Prostate gland (tissue), 2 donors: ENCODE data around the gene CNTN4. TPM values are rescaled to one million over a fixed set of nuclear protein-coding genes. Genes with fewer than 3 reads are reported as not detected.

Experiments used
- DNase-seq: peaks from one replicate; pipeline ENCODE4 v3.0.0-alpha.2; 2019; ENCODE audit warnings: low spot score
- H3K27ac ChIP-seq, 2 donors: fragments of 200-600 bp; sonication (generic); 2 replicates each; pipeline ENCODE4 v1.5.1; 2017 to 2019
- H3K27me3 ChIP-seq: fragments of 200-600 bp; sonication (generic); replicated peaks from 2 replicates; pipeline ENCODE4 v1.5.1; 2019; ENCODE audit not compliant: insufficient read depth
- H3K36me3 ChIP-seq, 2 donors: fragments of 200-600 bp; sonication (generic); 1 replicate in 1 of 2; 2 replicates in 1 of 2; pipeline versions ENCODE4 v1.5.1 to v1.8.1; 2017 to 2019
- H3K4me1 ChIP-seq: fragments of 200-600 bp; sonication (generic); replicated peaks from 2 replicates; pipeline ENCODE4 v1.5.1; 2019
- H3K4me3 ChIP-seq, 2 donors: fragments of 200-600 bp; sonication (generic); 2 replicates each; pipeline ENCODE4 v1.5.1; 2017 to 2019
- H3K9me3 ChIP-seq: fragments of 200-600 bp; sonication (generic); 2 replicates; pipeline ENCODE4 v1.5.1; 2017
- POLR2A ChIP-seq: fragments of 450-650 bp; IDR thresholded peaks from one replicate; pipeline ENCODE4 v1.6.1; 2016; ENCODE audit warnings: antibody characterized with exemption, mild to moderate bottlenecking
- POLR2AphosphoS5 ChIP-seq: sonication (generic); formaldehyde crosslinking; IDR thresholded peaks from one replicate; pipeline ENCODE4 v1.6.1; 2017; ENCODE audit warnings: antibody characterized with exemption
- WGBS: methylation state at CpG from one replicate; pipeline ENCODE4 v1.1.5; 2018; 5-methylcytosine and 5-hydroxymethylcytosine counted together
- intact Hi-C: fragments of 100-400 bp; cut with DNase I; formaldehyde crosslinking; loops from one replicate; pipeline ENCODE4 v1.14.2; 2022
- total RNA-seq, 2 donors: library from RNA; depleted of rRNA; stranded (reverse); fragments of >200 nt; gene quantifications; one replicate each; pipeline ENCODE4 v1.1.0, GENCODE V29; 2016
- TF ChIP-seq, protein P1 (sequence below), 4 experiments: fragments of 200-600 bp in 2 of 4; fragments of 450-650 bp in 2 of 4; sonication (generic) in 2 of 4; IDR thresholded peaks; 1 replicate in 3 of 4; 2 replicates in 1 of 4; pipeline ENCODE4 v1.5.1; 2016 to 2019; ENCODE audit warnings: antibody characterized with exemption in 4 of 4, mild to moderate bottlenecking in 2 of 4, moderate library complexity in 2 of 4

Gene CNTN4
- total RNA-seq, 2 donors from 2014 or later = 1.5 to 5.7 TPM

DNA sequence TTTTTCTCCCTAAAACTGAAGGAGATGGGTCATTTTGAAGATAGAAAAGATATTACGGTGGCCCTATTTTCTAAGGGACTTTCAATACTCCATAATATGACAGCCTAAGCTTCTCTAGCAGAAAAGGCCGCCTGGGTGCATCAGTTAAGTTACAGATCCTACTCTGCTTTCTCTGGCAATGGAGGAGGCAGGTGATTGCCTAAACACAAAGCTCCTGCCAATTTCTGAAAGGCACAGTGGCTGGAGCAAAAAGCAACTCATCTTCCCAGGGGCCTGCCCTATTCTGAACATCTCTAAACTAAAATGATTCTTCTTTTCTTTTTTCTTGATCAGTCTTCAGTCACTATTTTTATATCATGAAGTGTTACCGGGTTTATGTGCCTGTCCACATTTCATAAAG lies 276.7 kb downstream of the CNTN4 start:
- 75% methylated on average over 3 of the region's 3 CpGs for WGBS
- Histone ChIP-seq H3K27ac (no peak overlapping the region), H3K4me3 (no peak overlapping the region), H3K27me3 (no peaks in the 10 kb centered on the region), H3K36me3 (no peaks in the 10 kb centered on the region), H3K4me1 (no peaks in the 10 kb centered on the region), H3K9me3 (no peaks in the 10 kb centered on the region)
- TF ChIP-seq POLR2AphosphoS5 (no peak), POLR2A (no peak)
- TF ChIP-seq, protein P1, sequence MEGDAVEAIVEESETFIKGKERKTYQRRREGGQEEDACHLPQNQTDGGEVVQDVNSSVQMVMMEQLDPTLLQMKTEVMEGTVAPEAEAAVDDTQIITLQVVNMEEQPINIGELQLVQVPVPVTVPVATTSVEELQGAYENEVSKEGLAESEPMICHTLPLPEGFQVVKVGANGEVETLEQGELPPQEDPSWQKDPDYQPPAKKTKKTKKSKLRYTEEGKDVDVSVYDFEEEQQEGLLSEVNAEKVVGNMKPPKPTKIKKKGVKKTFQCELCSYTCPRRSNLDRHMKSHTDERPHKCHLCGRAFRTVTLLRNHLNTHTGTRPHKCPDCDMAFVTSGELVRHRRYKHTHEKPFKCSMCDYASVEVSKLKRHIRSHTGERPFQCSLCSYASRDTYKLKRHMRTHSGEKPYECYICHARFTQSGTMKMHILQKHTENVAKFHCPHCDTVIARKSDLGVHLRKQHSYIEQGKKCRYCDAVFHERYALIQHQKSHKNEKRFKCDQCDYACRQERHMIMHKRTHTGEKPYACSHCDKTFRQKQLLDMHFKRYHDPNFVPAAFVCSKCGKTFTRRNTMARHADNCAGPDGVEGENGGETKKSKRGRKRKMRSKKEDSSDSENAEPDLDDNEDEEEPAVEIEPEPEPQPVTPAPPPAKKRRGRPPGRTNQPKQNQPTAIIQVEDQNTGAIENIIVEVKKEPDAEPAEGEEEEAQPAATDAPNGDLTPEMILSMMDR (IDR thresholded peaks at IDR 0.05) = no peak
- intact Hi-C loops = no loop called here
- DNase-seq = no peak

DNA sequence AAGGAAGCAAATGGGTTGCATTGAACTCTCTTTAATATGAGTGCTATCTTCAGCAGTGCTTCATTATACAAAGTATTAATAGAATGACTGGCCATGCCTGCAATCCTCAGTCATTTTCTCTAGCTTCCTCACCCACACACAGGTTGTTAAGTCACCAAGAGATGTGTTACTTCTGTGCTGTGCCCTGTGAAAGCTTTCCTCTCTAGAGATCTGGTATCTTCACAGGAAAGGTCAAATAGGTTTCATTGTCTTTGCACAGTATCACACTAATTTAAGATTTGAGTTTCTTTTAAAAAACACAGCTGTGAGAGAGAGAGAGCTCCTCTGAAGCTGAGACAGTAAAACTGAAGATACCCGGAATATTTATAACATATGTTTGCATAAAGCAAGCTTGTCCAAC lies 278.6 kb downstream of the CNTN4 start:
- TF ChIP-seq, protein P1 (IDR thresholded peaks at IDR 0.05) = no peak
- TF ChIP-seq POLR2A (no peak), POLR2AphosphoS5 (no peak)
- H3K9me3 ChIP-seq = no peaks in the 10 kb centered on the region
- no peaks in the 10 kb centered on the region for H3K4me1 ChIP-seq
- no peak overlapping the region for H3K4me3 ChIP-seq
- 24% methylated on average over 1 of the region's 1 CpG for WGBS
- intact Hi-C loops = no loop called here
- H3K27ac ChIP-seq = no peak overlapping the region
- H3K36me3 ChIP-seq = no peaks in the 10 kb centered on the region
- no peaks in the 10 kb centered on the region for H3K27me3 ChIP-seq
- DNase-seq = no peak

GRCh38 chr3:2390926-2391532 lies 292.4 kb downstream of the CNTN4 start:
- Histone ChIP-seq H3K4me1 (no peaks in the 10 kb centered on the region), H3K27me3 (no peaks in the 10 kb centered on the region), H3K9me3 (no peaks in the 10 kb centered on the region), H3K4me3 (no peak overlapping the region), H3K36me3 (no peaks in the 10 kb centered on the region), H3K27ac (no peak overlapping the region)
- no peak for DNase-seq
- WGBS = 23% methylated on average over 2 of the region's 2 CpGs
- intact Hi-C loops = no loop called here
- TF ChIP-seq POLR2A = no peak
- TF ChIP-seq, protein P1 (IDR thresholded peaks at IDR 0.05) = no peak
- TF ChIP-seq POLR2AphosphoS5 = no peak

DNA sequence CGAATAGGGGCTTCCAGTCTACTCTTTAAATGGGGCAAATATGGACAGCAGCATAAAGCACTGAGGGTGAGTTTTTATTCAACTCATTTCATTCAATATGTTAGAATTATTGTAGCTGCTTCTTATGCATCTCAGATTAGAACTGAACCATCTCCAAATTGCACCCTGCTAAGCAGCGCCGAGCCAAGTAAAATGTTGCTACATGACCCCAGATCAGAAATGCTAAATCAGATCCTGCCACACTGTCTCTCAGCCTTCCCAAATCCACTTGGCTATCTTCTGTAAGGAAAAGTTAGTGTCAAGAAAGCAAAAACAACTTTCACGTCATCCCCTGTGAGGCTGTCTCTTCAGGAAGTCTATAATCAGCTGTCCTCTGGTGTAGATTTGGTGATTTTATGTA lies 293.2 kb downstream of the CNTN4 start:
- intact Hi-C loops = no loop called here
- H3K36me3 ChIP-seq = no peaks in the 10 kb centered on the region
- no peak for DNase-seq
- no peaks in the 10 kb centered on the region for H3K9me3 ChIP-seq
- no peak overlapping the region for H3K27ac ChIP-seq
- no peak overlapping the region for H3K4me3 ChIP-seq
- H3K4me1 ChIP-seq = no peaks in the 10 kb centered on the region
- TF ChIP-seq POLR2AphosphoS5 = no peak
- TF ChIP-seq POLR2A = no peak
- TF ChIP-seq, protein P1 (IDR thresholded peaks at IDR 0.05) = no peak
- no peaks in the 10 kb centered on the region for H3K27me3 ChIP-seq
- 88% methylated on average over 4 of the region's 4 CpGs for WGBS

- Histone ChIP-seq H3K36me3 (no peaks in the 10 kb centered on the region), H3K27ac (no peak overlapping the region), H3K27me3 (no peaks in the 10 kb centered on the region), H3K4me1 (no peaks in the 10 kb centered on the region), H3K9me3 (no peaks in the 10 kb centered on the region), H3K4me3 (no peak overlapping the region)
- intact Hi-C loops = no loop called here
- DNase-seq = no peak
- no peak for TF ChIP-seq POLR2AphosphoS5
- TF ChIP-seq POLR2A = no peak
- TF ChIP-seq, protein P1 (IDR thresholded peaks at IDR 0.05) = no peak
- WGBS = 59% methylated on average over 3 of the region's 3 CpGs
These were observed 294.3 kb downstream of the CNTN4 start for GRCh38 chr3:2392981-2393380.
